Measurements from ENCODE around the gene MTR. TPM values are rescaled to one million over a fixed set of nuclear protein-coding genes. Genes with fewer than 3 reads are reported as not detected.

MTR gene
- total RNA-seq, 4 donors from 2014 or later: 16.3 to 34.0 (median 24.2) TPM

DNA sequence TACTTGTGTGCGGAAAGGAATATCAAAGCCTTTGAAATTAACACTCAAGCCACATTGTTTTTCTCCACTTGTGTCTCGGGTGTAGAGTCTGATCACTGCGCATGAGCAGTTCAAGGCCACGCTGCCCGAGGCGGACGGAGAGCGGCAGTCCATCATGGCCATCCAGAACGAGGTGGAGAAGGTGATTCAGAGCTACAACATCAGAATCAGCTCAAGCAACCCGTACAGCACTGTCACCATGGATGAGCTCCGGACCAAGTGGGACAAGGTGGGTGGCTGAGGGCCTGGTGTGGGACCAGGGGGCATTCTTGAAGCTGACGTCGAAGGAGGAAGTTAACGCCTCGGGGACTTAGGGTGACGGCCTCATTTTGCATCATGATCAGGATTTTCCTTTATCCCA, 43.7 kb upstream of the MTR start:
- intact Hi-C loops (cut with DNase I; ENCODE audit: low total_unique reads): no loop called here

DNA sequence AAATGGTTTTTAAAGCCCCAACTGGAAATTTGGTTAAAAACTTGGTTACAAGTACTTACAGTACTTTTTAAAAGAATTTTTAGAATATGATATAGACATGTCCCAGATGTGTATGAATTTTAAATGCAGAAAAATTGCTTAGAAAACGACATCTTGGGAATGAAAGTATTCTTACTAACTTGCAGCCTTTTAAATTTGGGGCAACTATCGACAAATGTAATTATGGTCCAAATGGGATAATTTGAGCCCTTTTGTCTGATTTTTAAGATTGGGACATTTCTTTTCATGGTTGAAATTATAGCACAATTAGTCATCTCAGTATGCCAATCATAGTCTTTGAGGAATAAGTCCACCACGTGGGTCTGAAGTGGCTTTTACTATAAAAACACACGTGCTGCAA, 43.2 kb upstream of the MTR start:
- intact Hi-C loops (cut with DNase I; ENCODE audit: low total_unique reads): no loop called here
- H3K4me3 ChIP-seq (ENCODE audit: low read depth, poor library complexity, severe bottlenecking): no peak overlapping the region
- no peak for DNase-seq (ENCODE audit: low spot score in 2 of 2)
- WGBS, 2 donors: 79% methylated on average over 4 of the region's 4 CpGs
- TF ChIP-seq POLR2A (IDR thresholded peaks at IDR 0.05): no peak
- TF ChIP-seq, protein P1, sequence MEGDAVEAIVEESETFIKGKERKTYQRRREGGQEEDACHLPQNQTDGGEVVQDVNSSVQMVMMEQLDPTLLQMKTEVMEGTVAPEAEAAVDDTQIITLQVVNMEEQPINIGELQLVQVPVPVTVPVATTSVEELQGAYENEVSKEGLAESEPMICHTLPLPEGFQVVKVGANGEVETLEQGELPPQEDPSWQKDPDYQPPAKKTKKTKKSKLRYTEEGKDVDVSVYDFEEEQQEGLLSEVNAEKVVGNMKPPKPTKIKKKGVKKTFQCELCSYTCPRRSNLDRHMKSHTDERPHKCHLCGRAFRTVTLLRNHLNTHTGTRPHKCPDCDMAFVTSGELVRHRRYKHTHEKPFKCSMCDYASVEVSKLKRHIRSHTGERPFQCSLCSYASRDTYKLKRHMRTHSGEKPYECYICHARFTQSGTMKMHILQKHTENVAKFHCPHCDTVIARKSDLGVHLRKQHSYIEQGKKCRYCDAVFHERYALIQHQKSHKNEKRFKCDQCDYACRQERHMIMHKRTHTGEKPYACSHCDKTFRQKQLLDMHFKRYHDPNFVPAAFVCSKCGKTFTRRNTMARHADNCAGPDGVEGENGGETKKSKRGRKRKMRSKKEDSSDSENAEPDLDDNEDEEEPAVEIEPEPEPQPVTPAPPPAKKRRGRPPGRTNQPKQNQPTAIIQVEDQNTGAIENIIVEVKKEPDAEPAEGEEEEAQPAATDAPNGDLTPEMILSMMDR (IDR thresholded peaks at IDR 0.05): no peak

More for the DNA sequence above, 43.7 kb upstream of the MTR start:
- H3K4me3 ChIP-seq (ENCODE audit: low read depth, poor library complexity, severe bottlenecking): no peak overlapping the region
- no peak for DNase-seq (ENCODE audit: low spot score in 2 of 2)
- 82 to 88% methylated on average over 16 of the region's 16 CpGs for WGBS, 2 donors
- TF ChIP-seq, protein P1 (IDR thresholded peaks at IDR 0.05): no peak
- TF ChIP-seq POLR2A (IDR thresholded peaks at IDR 0.05): no peak

DNA sequence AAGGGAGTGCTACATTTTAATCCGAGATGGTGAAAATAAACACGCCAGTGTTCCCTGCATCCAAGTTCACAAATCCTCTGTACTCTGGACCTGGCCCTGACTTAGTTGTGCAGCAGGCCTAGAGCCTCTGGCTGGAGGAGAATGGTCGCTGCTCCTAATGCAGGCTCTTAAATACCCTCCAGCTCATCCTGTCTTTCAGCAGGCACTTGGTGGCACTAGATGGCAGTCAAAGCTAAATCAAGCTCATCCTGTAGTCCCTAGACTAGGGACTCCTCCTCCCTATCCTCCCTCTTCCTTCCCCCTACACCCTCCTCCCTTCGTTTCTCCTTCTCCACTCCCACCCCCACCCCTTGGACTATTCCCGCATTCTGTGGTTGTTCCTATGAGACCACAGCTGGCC, 41.6 kb upstream of the MTR start:
- DNase-seq (ENCODE audit: low spot score in 2 of 2): no peak
- WGBS, 2 donors: 64 to 77% methylated on average over 5 of the region's 5 CpGs
- no peak for TF ChIP-seq POLR2A (IDR thresholded peaks at IDR 0.05)
- TF ChIP-seq, protein P1 (IDR thresholded peaks at IDR 0.05): no peak
- no peak overlapping the region for H3K4me3 ChIP-seq (ENCODE audit: low read depth, poor library complexity, severe bottlenecking)
- intact Hi-C loops (cut with DNase I; ENCODE audit: low total_unique reads): no loop called here

DNA sequence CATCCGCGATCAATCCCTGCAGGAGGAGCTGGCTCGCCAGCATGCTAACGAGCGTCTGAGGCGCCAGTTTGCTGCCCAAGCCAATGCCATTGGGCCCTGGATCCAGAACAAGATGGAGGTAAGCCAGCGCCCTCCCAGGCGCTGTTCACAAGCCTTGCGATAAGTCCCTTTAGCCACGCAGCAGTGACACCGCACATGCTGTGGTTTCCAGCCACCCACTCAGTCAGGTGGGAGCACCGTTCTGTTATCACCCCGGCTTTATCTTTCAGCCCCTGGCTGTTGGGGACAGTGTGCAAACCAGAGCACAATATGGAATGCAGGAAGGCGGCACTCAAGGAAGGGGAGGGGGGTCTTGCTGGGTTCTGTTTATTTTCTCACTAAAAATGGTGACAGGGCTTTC, 41.1 kb upstream of the MTR start:
- intact Hi-C loops (cut with DNase I; ENCODE audit: low total_unique reads): no loop called here
- no peak overlapping the region for H3K4me3 ChIP-seq (ENCODE audit: low read depth, poor library complexity, severe bottlenecking)
- 94 to 95% methylated on average over 9 to 14 of the region's 14 CpGs for WGBS, 2 donors
- DNase-seq (ENCODE audit: low spot score in 2 of 2): no peak
- TF ChIP-seq, protein P1 (IDR thresholded peaks at IDR 0.05): no peak
- TF ChIP-seq POLR2A (IDR thresholded peaks at IDR 0.05): no peak

DNA sequence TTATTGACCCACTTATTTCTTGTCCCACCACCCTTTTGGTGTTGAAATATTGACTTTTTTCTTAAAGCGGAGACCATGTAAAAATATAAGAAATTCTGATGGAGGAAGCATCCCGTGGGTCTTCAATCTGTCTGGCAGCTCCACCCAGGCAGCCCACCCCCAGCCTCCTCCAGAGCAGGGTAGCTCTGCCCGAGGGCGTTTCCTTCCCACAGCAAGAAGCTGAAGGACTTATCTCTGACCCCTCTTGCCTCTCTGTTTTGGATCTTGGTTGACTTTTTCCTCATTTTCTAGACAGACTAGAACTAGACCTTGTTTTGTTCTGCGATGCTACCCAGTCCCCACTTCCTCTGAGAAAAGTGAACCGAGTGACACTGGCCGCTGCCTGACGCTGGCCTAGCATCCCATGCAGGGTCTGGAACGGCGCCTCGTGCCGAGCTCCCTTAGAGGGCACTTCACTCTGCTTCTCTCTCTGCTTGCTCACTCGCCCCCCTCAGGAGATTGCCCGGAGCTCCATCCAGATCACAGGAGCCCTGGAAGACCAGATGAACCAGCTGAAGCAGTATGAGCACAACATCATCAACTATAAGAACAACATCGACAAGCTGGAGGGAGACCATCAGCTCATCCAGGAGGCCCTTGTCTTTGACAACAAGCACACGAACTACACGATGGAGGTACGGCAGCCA, 40.4 kb upstream of the MTR start:
- no peak overlapping the region for H3K4me3 ChIP-seq (ENCODE audit: low read depth, poor library complexity, severe bottlenecking)
- WGBS, 2 donors: 86 to 90% methylated on average over 18 of the region's 18 CpGs
- no peak for DNase-seq (ENCODE audit: low spot score in 2 of 2)
- TF ChIP-seq, protein P1 (IDR thresholded peaks at IDR 0.05): no peak
- no peak for TF ChIP-seq POLR2A (IDR thresholded peaks at IDR 0.05)
- intact Hi-C loops (cut with DNase I; ENCODE audit: low total_unique reads): no loop called here

DNA sequence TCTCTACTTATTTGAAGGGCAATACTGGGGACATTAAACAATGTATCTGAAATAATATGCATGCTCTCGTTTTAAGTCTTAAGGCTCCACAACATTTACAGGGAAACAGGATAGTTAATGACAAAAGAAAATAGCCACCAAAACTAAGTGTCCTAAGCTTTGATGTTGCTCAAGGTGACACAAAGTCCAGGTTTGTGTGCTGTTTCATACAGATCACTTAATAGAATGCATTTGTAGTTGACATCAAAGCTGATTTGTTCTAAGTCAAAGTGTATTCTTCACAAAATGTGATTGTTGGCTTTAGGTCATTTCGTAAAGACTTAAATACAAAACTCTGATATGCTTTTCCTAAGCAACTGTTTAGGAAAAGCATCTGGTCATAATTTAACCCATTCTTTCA, 37.5 kb upstream of the MTR start:
- DNase-seq (ENCODE audit: low spot score in 2 of 2): no peak
- TF ChIP-seq, protein P1 (IDR thresholded peaks at IDR 0.05): no peak
- TF ChIP-seq POLR2A (IDR thresholded peaks at IDR 0.05): no peak
- intact Hi-C loops (cut with DNase I; ENCODE audit: low total_unique reads): no loop called here
- 90% methylated on average over 2 of the region's 2 CpGs for WGBS, 2 donors
- H3K4me3 ChIP-seq (ENCODE audit: low read depth, poor library complexity, severe bottlenecking): no peak overlapping the region

Measured in lower leg skin (tissue), 4 donors.